ENCODE results near the gene NOD1.

The NOD1 gene

DNA sequence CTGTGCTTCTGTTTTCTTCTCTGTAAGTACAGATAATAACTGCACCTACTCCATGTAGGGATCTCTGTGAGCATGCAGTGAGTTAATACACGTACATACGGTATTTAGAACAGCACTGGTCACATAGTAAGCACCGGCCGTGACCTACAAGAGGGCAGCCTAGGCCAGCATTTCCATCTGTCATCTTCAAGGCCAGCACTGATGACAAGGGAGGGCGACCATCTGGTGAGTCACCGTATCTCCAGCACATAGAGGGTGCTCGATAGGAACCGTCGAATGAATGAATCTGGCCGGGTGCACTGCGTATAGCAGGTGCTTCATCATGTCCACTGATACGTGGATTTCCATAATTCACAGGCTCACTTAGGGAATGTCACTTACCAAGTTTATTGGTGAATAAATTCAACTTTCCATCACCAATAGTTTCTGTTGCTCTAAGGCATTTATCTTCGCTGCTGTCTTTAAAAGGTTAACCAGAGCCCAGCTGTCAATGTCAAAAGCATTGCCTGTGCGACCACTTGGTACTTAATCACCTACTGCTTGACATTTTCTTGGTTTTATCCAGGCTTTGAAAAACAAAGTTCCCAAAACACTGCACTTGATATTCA, 8.3 kb downstream of the NOD1 start:
- no peak for DNase-seq

DNA sequence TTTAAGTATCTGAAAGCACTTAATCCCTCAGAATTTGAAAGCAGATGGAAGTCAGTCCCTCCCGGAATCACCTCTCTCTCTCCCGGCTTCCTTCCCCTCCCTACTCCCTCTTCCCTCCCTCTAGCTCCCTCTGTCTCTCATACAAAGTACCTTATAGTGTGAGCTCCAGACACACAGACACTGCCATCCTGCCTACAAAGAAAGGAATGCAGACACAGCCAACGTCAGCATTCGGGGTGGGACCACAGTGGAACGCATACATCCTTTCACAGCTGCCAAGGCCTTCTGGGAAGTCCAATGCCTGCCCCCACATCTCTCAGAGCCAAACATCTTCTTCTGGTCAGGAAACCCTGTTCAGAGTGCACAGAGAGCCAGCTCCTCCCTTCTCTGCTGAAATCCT, 9.3 kb downstream of the NOD1 start:
- no peak for DNase-seq

DNA sequence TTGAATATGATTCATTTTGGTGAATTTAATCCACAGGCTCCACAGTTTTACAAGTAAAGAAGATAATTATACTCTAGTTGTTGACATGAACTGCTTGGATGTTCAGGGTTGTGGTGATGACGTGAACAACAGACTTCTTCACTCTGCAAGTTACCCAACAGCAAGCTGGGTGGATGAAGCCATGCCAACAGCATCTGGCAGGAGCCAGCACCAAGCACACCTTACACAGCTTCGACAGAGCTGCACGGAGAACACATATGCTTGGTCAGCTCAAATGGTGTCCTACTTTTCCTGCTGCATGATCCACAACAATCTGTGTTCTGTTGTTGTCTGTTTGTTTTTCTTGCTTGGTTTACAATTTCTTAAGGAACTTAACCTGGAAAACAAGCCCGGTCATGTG, 9.8 kb downstream of the NOD1 start:
- no peak for DNase-seq

- no peak for DNase-seq
Observed at GRCh38 chr7:30468041-30468440, 10.5 kb downstream of the NOD1 start.

- no peak for DNase-seq
Observed at GRCh38 chr7:30467271-30467670, 11.3 kb downstream of the NOD1 start.

- no peak for DNase-seq
Observed at GRCh38 chr7:30466266-30466665, 12.3 kb downstream of the NOD1 start.

- DNase-seq: no peak
Observed at GRCh38 chr7:30465811-30466180, 12.8 kb downstream of the NOD1 start.

- no peak for DNase-seq
Observed at GRCh38 chr7:30465046-30465810, 13.4 kb downstream of the NOD1 start.

- DNase-seq: no peak
Observed at GRCh38 chr7:30464231-30464671, 14.3 kb downstream of the NOD1 start.

DNA sequence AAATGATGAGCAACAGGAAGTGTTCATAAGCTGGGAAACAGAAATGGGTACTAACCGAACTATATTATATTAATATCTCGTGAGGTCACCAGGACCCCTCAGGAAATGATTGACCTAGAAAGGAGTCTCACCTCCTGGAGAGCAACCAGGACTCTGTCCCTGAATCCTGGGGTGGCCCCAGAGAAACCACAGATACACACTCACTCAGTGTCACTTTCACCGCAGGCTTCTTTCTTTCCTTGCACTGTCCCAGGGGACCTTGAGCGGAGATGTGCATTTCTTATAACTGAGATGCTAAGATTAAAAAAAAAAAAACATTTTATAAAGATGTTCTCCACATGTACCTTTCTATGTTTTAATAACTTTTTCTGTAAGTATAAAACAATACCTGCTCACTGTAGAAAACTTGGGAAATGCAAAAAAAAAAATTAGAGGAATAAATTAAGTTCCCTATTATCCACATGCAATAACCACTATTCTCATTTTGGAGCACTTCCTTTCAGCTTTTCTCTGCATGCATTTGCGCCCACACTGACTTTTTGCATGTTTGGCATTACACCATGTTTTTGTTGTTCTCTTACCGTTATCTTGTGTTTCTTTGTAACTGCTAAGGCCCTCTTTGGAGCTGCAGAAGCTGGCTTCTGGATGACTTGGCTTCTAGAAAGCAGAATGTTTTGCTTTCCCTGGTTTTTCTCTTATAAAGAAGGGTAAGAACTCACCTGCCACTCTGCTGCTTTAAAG, 15.0 kb downstream of the NOD1 start:
- DNase-seq: no peak

DNA sequence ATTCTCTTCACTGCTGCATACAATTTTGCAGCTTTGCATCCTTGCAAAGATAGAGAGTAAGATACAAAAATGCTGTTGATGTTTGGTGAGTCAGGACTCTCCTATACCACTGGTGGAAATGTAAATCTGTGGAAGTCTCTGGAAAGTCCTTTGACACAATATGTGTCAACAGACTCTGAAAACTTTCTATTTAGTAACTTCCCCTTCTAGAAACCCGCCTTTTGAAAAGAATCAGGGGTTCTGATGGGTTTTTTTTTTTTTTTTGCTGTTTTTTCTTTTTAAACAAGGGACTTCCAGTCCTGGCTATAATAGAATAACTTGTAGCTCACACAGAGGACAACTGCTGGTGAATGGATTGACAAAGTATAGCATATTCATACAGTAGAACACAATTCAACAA, 16.4 kb downstream of the NOD1 start:
- DNase-seq: no peak

- no peak for DNase-seq
Observed at GRCh38 chr7:30460246-30460633, 18.3 kb downstream of the NOD1 start.

GRCh38 chr7:30459591-30460245, 18.9 kb downstream of the NOD1 start:
- DNase-seq: no peak

- no peak for DNase-seq
Observed at GRCh38 chr7:30458311-30458710, 20.3 kb downstream of the NOD1 start.

- no peak for DNase-seq
Observed at GRCh38 chr7:30453921-30454320, 24.7 kb downstream of the NOD1 start.

DNA sequence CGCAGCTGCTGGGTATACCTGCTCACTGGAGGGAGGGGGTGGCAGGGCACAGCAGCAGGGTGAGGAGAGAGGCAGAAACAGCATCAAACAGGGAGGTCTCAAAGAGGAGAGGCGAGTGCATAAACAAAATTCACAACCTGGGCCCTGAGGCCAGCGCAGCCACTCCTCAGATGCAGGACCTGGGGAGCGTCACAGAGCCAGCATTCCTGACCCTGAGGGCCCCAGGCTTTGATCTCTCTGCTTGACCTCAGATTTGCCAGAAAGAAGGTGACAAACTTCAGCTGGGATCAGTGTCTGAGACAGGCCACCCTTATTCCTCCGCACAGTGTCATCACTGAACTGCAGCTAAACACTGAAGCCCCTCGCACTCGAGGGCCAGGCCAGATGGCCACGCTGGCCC, 25.6 kb downstream of the NOD1 start:
- no peak for DNase-seq

GRCh38 chr7:30452280-30452930, 26.2 kb downstream of the NOD1 start:
- no peak for DNase-seq

- DNase-seq: no peak
Observed at GRCh38 chr7:30451539-30452279, 26.9 kb downstream of the NOD1 start.

GRCh38 chr7:30450983-30451497, 27.5 kb downstream of the NOD1 start:
- DNase-seq: no peak

GRCh38 chr7:30450240-30450982, 28.2 kb downstream of the NOD1 start:
- DNase-seq: no peak

DNA sequence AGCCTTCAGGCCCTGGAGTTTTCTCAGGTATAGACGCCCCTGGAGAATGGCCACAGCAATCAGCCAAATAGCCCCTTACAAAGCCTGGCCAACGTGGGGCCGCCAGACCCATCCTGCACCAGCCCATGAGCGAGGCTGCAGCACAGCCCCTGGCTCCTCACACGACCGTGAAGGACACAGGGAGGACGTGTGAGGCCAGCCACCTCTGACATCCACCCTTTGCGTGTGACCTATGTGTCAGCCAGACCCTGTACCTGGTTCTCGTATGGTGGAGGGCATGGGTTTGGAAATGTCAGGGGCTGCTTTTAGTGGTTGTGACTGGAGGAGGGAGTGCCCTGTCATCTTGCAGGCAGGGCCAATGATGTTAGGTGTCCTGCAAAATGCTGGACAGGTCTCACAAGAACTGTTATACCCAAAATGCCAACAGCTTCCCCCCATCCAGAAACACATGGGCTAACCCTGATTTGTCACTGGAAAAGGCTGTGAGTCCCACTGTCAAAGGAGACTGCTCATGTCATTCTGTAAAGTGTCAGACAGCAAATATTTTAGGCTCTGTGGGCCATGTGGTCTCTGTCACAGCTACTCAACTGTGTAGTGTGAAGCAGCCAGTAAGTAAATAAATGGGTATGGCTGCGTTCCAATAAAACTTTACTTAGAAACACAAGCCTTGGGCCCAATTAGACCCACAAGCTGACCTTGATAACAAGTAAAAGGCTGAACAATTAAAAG, 30.0 kb downstream of the NOD1 start:
- DNase-seq: no peak
